ENCODE results near the gene CDKN1C. TPM values are rescaled to one million over a fixed set of nuclear protein-coding genes. Genes with fewer than 3 reads are reported as not detected.

The CDKN1C gene
- total RNA-seq, 2 experiments from 2014 or later = 0.21 to 0.32 TPM

DNA sequence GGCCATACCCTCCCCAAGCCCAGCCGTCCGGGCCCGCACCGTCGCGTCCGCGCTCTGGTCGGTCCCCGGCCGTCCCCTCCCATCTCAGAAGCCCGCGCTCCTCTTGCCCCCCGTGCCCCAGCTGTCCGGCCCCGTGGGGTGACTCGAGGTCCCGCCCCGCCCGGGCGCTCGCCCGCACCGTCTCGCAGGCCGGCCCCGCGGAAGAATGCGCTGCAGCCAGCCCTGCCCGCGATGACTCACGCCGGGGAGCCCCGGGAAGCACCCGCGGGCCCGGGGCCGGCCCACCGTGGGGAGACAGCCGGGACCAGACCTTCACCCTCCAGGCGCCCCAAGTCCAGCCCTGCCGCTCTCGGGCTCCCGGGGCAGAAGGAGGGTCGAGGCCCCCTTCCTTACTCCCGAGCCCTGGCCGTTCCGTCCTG is 44.0 kb upstream of the CDKN1C start:
- DNase-seq (peak; percentile 41), ATAC-seq (peak; percentile 31)
- ChIA-PET POLR2A (interaction anchor here (0.9 to 2.4 kb wide), 3 partner anchors 12 to 37 kb away, joined by 3 to 7 read pairs (median 6); no protein-coding TSS in a partner anchor), CTCF (interaction anchor here (0.6 to 4.0 kb wide), 31 partner anchors 9 to 543 kb away, joined by 3 to 55 read pairs (median 4); partner anchors contain the start of genes CDKN1C and TSSC4)
- Mint-ChIP-seq H3K9me3 (ENCODE audit: insufficient read depth) (no peaks in the 10 kb centered on the region), H3K4me1 (ENCODE audit: low read depth) (peaks cover 44% of the 10 kb centered on the region), H3K4me3 (peak overlapping the region; percentile 73), H3K27me3 (ENCODE audit: low read depth) (peaks cover 26% of the 10 kb centered on the region), H3K36me3 (ENCODE audit: low read depth) (no peaks in the 10 kb centered on the region), H3K27ac (no peak overlapping the region)

DNA sequence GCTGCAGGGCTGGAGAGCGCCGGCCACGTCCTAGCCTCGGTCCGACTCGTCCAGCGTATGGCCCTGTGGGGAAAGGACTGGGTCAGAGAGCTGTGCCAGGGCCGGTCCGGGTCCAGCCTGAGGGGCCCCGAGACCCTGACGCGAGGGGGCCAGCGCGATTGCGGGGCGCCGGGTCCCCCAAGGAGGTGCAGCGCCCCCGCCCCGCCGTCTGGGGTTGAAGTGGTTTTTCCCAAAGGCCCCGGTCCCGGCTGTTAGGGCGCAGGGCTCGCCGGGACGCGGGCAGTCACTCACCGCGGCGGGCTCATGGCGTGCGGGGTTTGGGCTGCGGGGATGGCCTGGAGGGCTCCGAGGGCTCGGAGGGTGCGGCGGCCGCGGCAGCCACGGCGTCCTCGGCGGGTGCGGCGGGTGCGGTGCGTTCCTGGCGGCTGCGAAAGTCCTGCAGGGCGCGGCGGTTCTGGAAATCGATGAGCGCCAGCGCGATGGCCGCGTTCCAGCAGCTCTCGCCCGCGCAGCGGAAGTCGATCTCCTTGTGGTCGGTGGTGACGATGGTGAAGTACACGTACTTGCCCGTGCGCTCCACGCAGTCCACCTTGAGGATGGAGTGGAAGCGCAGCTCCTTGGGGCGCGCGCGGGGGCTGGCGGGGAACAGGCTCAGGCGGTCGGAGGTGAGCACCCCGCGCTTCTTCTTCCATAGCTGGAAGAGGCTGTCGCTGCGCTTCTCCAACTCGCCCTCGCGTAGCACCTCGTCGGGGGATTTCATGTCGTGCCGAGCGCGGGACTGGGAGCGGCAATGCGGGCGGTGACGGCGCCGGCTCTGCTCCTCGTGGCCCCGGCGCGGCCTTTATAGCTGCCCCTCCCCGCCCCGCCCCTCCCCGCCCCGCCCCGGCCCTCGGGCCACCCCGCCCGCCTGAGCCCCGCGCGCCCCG is 43.3 kb upstream of the CDKN1C start, which contains the start of gene PHLDA2:
TSS of gene PHLDA2 (minus strand) at position 816 of the 926 bp plus-strand sequence. CDS start at position 760, 56 bp downstream.
- Mint-ChIP-seq H3K9me3 (ENCODE audit: insufficient read depth) (no peaks in the 10 kb centered on the region), H3K4me1 (ENCODE audit: low read depth) (peaks cover 40% of the 10 kb centered on the region), H3K27ac (peak within 1 kb of the TSS; percentile 70), H3K27me3 (ENCODE audit: low read depth) (peaks cover 26% of the 10 kb centered on the region), H3K4me3 (peak within 1 kb of the TSS; percentile 73), H3K36me3 (ENCODE audit: low read depth) (no peaks in the 10 kb centered on the region)
- ChIA-PET POLR2A (interaction anchor here (1.5 to 2.4 kb wide), 2 partner anchors 13 to 36 kb away, joined by 6 to 7 read pairs; no protein-coding TSS in a partner anchor), CTCF (interaction anchor here (0.7 to 4.0 kb wide), 18 partner anchors 9 to 509 kb away, joined by 3 to 55 read pairs (median 6); no protein-coding TSS in a partner anchor)
- peak; percentile 45 for ATAC-seq
- peak; percentile 75 for DNase-seq

DNA sequence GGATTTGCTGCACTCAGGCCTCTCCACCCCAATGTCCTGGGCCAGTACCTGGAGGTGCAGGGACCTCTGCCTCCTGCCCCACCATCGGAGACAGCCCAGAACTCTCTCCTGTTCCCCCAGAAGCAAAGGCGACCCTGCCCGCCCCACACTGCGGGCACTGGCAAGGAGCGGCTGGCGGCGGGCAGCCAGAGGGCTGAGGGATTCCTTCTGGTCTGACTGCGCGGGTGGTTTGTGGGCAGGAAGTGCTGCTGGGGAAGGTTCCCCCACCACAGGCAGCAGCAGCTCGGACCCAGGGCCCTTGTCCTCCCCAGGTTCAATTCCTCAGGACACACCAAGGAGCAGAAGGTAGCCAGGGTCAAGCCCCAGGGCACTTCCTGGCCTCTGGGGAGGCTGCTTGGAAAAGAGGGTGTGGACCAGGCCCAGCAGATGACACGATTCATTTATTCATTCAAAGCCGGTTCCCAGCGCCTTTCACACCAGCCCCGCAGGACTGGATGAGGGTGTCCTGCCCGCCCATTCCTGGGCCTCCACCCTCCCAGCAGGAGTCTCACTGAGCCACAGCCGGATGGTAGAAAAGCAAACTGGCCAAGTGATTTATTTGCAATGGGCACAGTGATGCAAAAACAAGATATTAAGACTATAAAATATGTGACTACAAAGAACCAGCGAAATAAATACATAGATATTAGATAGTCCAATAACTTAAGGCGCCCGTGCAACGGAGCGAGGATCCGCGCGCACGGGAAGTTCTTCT is 42.5 kb upstream of the CDKN1C start:
- Mint-ChIP-seq H3K9me3 (ENCODE audit: insufficient read depth) (no peaks in the 10 kb centered on the region), H3K27ac (no peak overlapping the region), H3K4me1 (ENCODE audit: low read depth) (peaks cover 32% of the 10 kb centered on the region), H3K27me3 (ENCODE audit: low read depth) (peaks cover 26% of the 10 kb centered on the region), H3K36me3 (ENCODE audit: low read depth) (no peaks in the 10 kb centered on the region), H3K4me3 (peak overlapping the region; percentile 50)
- ATAC-seq (no peak), DNase-seq (peak; percentile 40)
- ChIA-PET CTCF (interaction anchor here (0.7 to 4.0 kb wide), 7 partner anchors 29 to 508 kb away, joined by 3 to 55 read pairs (median 3); no protein-coding TSS in a partner anchor), POLR2A (interaction anchor here (2.4 kb wide), 1 partner anchor 12 kb away, joined by 7 read pairs; no protein-coding TSS in a partner anchor)

DNA sequence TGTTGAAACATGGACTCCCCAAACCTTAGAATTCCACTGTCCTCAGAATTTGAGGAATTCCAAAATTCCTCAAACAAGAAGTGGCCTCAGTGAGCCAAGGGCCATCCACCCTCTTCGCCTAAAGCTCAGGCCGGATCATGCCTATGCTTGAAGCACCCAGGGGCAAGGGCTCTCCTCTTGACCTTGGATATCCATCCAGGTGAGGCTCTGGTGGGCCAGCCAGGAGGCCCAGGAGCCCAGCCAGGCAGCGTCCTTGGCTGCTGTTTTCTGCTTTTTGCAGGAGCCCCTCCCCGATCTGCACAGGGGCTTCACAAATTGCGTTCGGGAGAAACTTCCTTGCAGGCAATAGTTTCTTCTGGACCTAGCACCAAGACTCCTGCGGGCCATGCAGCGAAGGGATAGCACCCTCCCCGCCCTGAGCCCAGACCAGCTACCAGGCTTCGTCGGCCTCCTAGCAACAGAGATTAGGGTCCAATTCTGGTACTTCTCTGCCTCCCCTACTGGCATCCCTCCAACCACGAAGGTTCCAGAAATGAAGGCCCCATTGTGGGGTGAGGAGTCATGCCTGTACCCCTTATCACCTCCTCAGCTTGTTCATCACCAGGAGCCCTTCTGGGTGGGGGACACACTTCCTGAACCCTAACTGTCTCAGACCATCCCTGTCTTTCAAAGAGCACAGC is 41.7 kb upstream of the CDKN1C start:
- CTCF ChIA-PET = interaction anchor here (0.6 to 1.0 kb wide), 2 partner anchors 29 to 34 kb away, joined by 3 read pairs; no protein-coding TSS in a partner anchor
- H3K4me3 Mint-ChIP-seq = no peak overlapping the region
- H3K4me1 Mint-ChIP-seq (ENCODE audit: low read depth) = peaks cover 25% of the 10 kb centered on the region
- DNase-seq = no peak
- no peak overlapping the region for H3K27ac Mint-ChIP-seq
- H3K36me3 Mint-ChIP-seq (ENCODE audit: low read depth) = no peaks in the 10 kb centered on the region
- H3K9me3 Mint-ChIP-seq (ENCODE audit: insufficient read depth) = no peaks in the 10 kb centered on the region
- peaks cover 26% of the 10 kb centered on the region for H3K27me3 Mint-ChIP-seq (ENCODE audit: low read depth)
- POLR2A ChIA-PET = no interaction called here
- no peak for ATAC-seq

DNA sequence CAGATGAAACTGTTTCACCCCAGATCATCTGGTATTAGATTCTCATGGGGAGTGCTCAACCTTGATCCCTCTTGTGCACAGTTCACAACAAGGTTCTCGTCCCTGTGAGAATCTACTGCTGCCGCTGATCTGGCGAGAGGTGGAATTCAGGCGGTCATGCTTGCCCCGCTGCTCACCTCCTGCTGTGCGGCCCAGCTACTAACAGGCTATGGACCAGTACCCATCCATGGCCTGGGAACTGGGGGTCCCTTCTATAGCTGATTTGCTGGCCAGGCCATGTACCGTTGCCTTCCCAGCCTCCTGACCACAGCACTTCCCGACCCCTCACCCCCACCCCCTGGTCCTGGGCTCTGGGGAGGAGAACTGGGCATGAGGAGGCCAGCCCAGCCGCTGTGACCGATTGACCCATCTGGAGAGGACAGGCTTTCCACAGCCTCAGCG is 41.1 kb upstream of the CDKN1C start:
- H3K4me1 Mint-ChIP-seq (ENCODE audit: low read depth) = peaks cover 25% of the 10 kb centered on the region
- H3K4me3 Mint-ChIP-seq = no peak overlapping the region
- H3K9me3 Mint-ChIP-seq (ENCODE audit: insufficient read depth) = no peaks in the 10 kb centered on the region
- POLR2A ChIA-PET = no interaction called here
- DNase-seq = no peak
- ATAC-seq = no peak
- no peaks in the 10 kb centered on the region for H3K36me3 Mint-ChIP-seq (ENCODE audit: low read depth)
- CTCF ChIA-PET = no interaction called here
- H3K27me3 Mint-ChIP-seq (ENCODE audit: low read depth) = peaks cover 26% of the 10 kb centered on the region
- H3K27ac Mint-ChIP-seq = no peak overlapping the region

DNA sequence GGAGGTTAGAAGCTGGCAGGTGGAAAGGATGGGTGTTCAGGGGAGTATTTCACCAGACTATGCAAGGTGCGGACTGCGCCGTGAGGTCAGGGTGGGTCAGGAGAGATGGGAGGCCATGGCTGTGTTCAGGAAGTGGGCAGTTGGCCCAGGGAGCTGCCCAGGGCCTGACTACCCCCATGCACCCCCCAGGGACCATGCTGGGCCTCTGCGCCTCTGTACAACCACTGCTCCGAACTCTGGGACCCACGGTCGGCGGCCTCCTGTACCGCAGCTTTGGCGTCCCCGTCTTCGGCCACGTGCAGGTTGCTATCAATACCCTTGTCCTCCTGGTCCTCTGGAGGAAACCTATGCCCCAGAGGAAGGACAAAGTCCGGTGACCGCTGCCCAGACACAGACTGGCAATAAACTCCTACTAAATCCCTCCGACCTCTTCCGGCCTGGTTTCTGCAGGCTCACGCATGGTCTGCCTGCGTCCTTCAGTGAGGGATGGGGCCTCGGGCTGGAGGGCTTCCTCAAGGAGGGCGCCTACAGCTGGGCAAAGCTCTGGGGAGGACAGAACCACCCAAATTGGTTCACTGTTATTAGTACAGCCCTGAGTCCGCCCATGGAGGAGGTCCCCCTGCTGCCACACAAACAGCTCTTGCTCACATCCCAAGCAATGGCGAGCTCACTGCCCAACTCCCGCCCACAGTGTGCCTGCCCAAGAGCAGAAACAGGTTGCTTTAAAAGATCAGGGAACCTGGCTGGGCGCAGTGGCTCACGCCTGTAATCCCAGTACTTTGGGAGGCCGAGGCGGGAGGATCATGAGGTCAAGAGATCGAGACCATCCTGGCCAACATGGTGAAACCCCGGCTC is 39.5 kb upstream of the CDKN1C start:
- no peak overlapping the region for H3K27ac Mint-ChIP-seq
- H3K9me3 Mint-ChIP-seq (ENCODE audit: insufficient read depth) = no peaks in the 10 kb centered on the region
- no peak overlapping the region for H3K4me3 Mint-ChIP-seq
- POLR2A ChIA-PET = no interaction called here
- H3K27me3 Mint-ChIP-seq (ENCODE audit: low read depth) = peaks cover 26% of the 10 kb centered on the region
- H3K4me1 Mint-ChIP-seq (ENCODE audit: low read depth) = peaks cover 18% of the 10 kb centered on the region
- ATAC-seq = no peak
- CTCF ChIA-PET = interaction anchor here (0.7 kb wide), 1 partner anchor 9 kb away, joined by 3 read pairs; no protein-coding TSS in a partner anchor
- no peak for DNase-seq
- H3K36me3 Mint-ChIP-seq (ENCODE audit: low read depth) = no peaks in the 10 kb centered on the region

DNA sequence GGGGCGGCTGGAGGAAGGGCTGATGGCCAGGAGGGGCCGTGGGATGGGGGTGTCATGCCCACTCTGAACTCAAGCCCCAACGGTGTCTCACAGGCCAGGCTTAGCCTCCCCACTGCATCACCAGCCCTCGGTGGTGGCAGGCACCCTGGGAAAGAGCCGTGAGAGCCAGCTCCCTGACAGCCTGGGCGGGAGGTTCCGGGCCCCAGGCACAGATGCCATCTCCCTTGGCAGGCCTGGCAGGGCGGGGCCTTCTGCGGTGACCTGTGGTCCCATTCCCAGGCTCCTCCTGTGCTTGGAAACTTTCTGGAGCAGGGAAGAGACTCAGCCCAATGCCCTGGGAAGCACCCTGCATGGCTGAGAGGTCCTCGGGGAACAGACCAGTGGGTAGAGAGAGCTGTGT is 38.8 kb upstream of the CDKN1C start:
- Mint-ChIP-seq H3K4me1 (ENCODE audit: low read depth) (peaks cover 15% of the 10 kb centered on the region), H3K9me3 (ENCODE audit: insufficient read depth) (no peaks in the 10 kb centered on the region), H3K4me3 (no peak overlapping the region), H3K27me3 (ENCODE audit: low read depth) (peaks cover 23% of the 10 kb centered on the region), H3K36me3 (ENCODE audit: low read depth) (no peaks in the 10 kb centered on the region), H3K27ac (no peak overlapping the region)
- no peak for ATAC-seq
- ChIA-PET CTCF (no interaction called here), POLR2A (no interaction called here)
- no peak for DNase-seq

DNA sequence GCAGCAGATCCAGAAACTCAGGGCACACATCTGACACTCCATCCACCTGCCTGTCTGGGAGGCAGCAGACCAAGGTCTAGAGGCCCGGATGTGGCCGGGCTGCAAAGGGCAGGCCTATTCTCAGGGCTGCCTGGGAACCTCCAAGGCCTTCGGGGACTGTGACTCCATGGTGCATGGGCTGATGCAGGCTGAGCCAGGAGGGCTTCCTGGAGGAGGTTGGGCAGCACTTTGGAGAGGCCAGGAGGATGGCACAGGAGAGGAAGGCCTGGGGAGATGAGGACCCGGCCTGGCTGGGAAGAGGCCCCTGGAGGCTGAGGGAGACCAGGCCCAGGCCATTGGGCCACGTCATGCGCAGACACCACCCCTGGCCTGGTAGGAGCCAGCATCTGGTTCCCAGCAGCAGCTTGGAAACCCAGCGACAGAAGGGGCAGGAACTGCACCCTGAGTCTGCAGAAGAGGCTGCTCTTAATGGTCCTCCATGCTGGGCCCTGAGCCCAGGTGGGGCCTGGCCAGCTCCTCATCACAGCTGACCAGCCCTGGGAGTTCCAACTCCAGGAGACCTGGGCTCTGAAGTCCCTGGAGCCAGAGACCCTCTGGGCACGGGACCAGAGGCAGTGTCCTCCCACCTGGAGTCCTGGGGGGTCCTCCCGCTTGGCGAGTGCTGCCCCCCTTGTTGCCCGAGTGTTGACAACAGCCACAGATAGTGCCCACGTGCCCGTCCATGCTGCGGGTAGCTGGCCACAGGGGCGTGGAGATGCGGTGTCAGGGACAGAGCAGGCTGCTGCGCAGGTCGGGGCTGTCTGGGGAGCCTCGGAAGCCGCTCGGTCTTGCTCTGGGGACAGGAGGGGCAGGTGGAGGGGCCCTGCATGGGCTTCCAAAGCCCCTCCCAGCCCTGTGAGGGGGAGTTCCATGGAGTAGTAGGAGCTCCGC is 38.1 kb upstream of the CDKN1C start:
- no peak for DNase-seq
- ATAC-seq = no peak
- Mint-ChIP-seq H3K36me3 (ENCODE audit: low read depth) (no peaks in the 10 kb centered on the region), H3K27me3 (ENCODE audit: low read depth) (peaks cover 19% of the 10 kb centered on the region), H3K4me3 (no peak overlapping the region), H3K4me1 (ENCODE audit: low read depth) (peaks cover 11% of the 10 kb centered on the region), H3K9me3 (ENCODE audit: insufficient read depth) (no peaks in the 10 kb centered on the region), H3K27ac (no peak overlapping the region)
- POLR2A ChIA-PET = no interaction called here
- CTCF ChIA-PET = no interaction called here

DNA sequence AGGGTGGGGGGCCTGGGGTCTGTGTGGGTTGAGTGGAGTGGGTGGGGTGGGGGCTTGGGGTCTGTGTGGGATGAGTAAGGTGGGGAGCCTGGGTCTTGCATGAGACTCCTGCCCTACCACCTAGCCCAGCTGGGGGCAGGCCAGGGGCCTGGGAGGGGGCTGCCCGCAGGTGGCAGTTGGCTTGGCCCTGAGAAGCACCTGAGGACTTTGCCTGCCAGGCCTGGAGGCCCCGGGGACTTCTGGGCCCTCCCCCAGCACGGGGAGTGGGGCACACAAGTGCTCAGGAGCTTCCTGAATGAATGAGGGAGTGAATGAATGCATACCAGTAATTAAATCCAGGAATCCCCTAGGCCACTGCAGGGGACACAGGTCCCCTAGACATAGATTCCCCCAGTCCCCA is 37.1 kb upstream of the CDKN1C start:
- Mint-ChIP-seq H3K4me3 (no peak overlapping the region), H3K4me1 (ENCODE audit: low read depth) (peaks cover 2% of the 10 kb centered on the region), H3K9me3 (ENCODE audit: insufficient read depth) (no peaks in the 10 kb centered on the region), H3K27me3 (ENCODE audit: low read depth) (peaks cover 10% of the 10 kb centered on the region), H3K27ac (no peak overlapping the region), H3K36me3 (ENCODE audit: low read depth) (no peaks in the 10 kb centered on the region)
- ATAC-seq (no peak), DNase-seq (no peak)
- CTCF ChIA-PET = no interaction called here
- POLR2A ChIA-PET = no interaction called here

All from activated CD8-positive, alpha-beta T cell treated with anti-CD3 and anti-CD28 coated beads, Interleukin-2, amount 10 ng/mL, durations not matched to agents 7 days and 5 days (primary cell).